HG03097 (cell line): ENCODE measurements around the gene MYOZ1.
"Not testable (repeated sequence)": the region's sequence is repeated elsewhere in the genome, so short reads cannot be mapped to it uniquely, and the experiment has no call there.

ENCODE experiments used
- ATAC-seq: cut with Tn5 transposase; IDR thresholded peaks from one replicate; pipeline ENCODE4 v1.9.1; 2021; ENCODE audit not compliant: unreplicated experiment, low FRiP score

MYOZ1 gene

GRCh38 chr10:73647875-73648651, 6.8 kb upstream of the MYOZ1 start:
- ATAC-seq, result no peak

GRCh38 chr10:73647211-73647874, 6.1 kb upstream of the MYOZ1 start:
- no peak for ATAC-seq

- ATAC-seq, result no peak
Observed at GRCh38 chr10:73646598-73647041, 5.3 kb upstream of the MYOZ1 start.

GRCh38 chr10:73645251-73645650, 4.0 kb upstream of the MYOZ1 start:
- no peak for ATAC-seq

GRCh38 chr10:73644767-73645166, 3.5 kb upstream of the MYOZ1 start:
- no peak for ATAC-seq

- no peak for ATAC-seq
Observed at GRCh38 chr10:73644015-73644743, 2.9 kb upstream of the MYOZ1 start.

GRCh38 chr10:73643362-73643761, 2.1 kb upstream of the MYOZ1 start:
- ATAC-seq, result no peak

- ATAC-seq, result no peak
Observed at GRCh38 chr10:73639286-73639685, 2.0 kb downstream of the MYOZ1 start.

GRCh38 chr10:73635781-73636180, 5.5 kb downstream of the MYOZ1 start:
- ATAC-seq, result no peak

- ATAC-seq, result no peak
Observed at GRCh38 chr10:73634421-73634820, 6.9 kb downstream of the MYOZ1 start.

- no peak for ATAC-seq
Observed at GRCh38 chr10:73629165-73629564, 12.1 kb downstream of the MYOZ1 start.

GRCh38 chr10:73628405-73628804, 12.9 kb downstream of the MYOZ1 start:
- ATAC-seq, result no peak

GRCh38 chr10:73627300-73627699, 14.0 kb downstream of the MYOZ1 start:
- no peak for ATAC-seq

- ATAC-seq, result peak; percentile 92
Observed at GRCh38 chr10:73625884-73626752, 15.2 kb downstream of the MYOZ1 start.

GRCh38 chr10:73625004-73625883, 16.0 kb downstream of the MYOZ1 start:
- peak; percentile 25 for ATAC-seq

GRCh38 chr10:73623056-73623455, 18.2 kb downstream of the MYOZ1 start:
- ATAC-seq, result no peak

GRCh38 chr10:73620974-73621373, 20.3 kb downstream of the MYOZ1 start:
- not testable (repeated sequence) for ATAC-seq

- ATAC-seq, result not testable (repeated sequence)
Observed at GRCh38 chr10:73617143-73617542, 24.1 kb downstream of the MYOZ1 start.

- ATAC-seq, result no peak
Observed at GRCh38 chr10:73614720-73615119, 26.6 kb downstream of the MYOZ1 start.
